ENCODE results near the gene COG5. TPM values are rescaled to one million over a fixed set of nuclear protein-coding genes. Genes with fewer than 3 reads are reported as not detected.

Gene COG5
- total and polyA plus RNA-seq, 4 donors: 4.1 to 27.1 (median 8.4) TPM

GRCh38 chr7:107207459-107207858 lies 356.3 kb downstream of the COG5 start (continued):
- no peak for TF ChIP-seq CTCF (IDR thresholded peaks at IDR 0.05; ENCODE audit: low read depth, low read length, missing input control)

GRCh38 chr7:107206706-107207105 lies 357.0 kb downstream of the COG5 start:
- Histone ChIP-seq H3K27me3 (ENCODE audit: control insufficient read depth in 4 of 4, insufficient read depth in 4 of 4, low read length in 3 of 4) (no peaks in the 10 kb centered on the region), H3K9ac (ENCODE audit: low read depth in 1 of 2, low read length in 2 of 2) (no peak overlapping the region), H3K4me3 (ENCODE audit: low read depth in 1 of 3, low read length in 3 of 3) (no peak overlapping the region), H3K4me1 (ENCODE audit: control insufficient read depth in 4 of 4, insufficient read depth in 4 of 4, low read length in 3 of 4) (no peaks in the 10 kb centered on the region), H3K36me3 (ENCODE audit: control insufficient read depth in 4 of 4, insufficient read depth in 3 of 4, low read depth in 1 of 4, low read length in 3 of 4) (peaks cover 6 to 45% (median 30%) of the 10 kb centered on the region in 4 donors), H3K9me3 (ENCODE audit: control insufficient read depth in 4 of 4, low read length in 3 of 4) (no peaks in the 10 kb centered on the region), H3K27ac (ENCODE audit: low read depth in 1 of 2, low read length in 2 of 2) (no peak overlapping the region)
- TF ChIP-seq CTCF (IDR thresholded peaks at IDR 0.05; ENCODE audit: low read depth, low read length, missing input control): no peak
- no peak for TF ChIP-seq NR2F2 (IDR thresholded peaks at IDR 0.05)
- TF ChIP-seq MAX (IDR thresholded peaks at IDR 0.05): no peak
- no peak for TF ChIP-seq ATF3 (IDR thresholded peaks at IDR 0.05)
- DNase-seq (ENCODE audit: low spot score): no peak
- WGBS: 85% methylated on average over 3 of the region's 3 CpGs

GRCh38 chr7:107206136-107206535 lies 357.6 kb downstream of the COG5 start:
- no peaks in the 10 kb centered on the region for H3K27me3 ChIP-seq (ENCODE audit: control insufficient read depth in 4 of 4, insufficient read depth in 4 of 4, low read length in 3 of 4)
- no peak overlapping the region for H3K4me3 ChIP-seq (ENCODE audit: low read depth in 1 of 3, low read length in 3 of 3)
- H3K9ac ChIP-seq (ENCODE audit: low read depth in 1 of 2, low read length in 2 of 2): no peak overlapping the region
- H3K27ac ChIP-seq (ENCODE audit: low read depth in 1 of 2, low read length in 2 of 2): no peak overlapping the region
- TF ChIP-seq SP1 (IDR thresholded peaks at IDR 0.05) (no peak), ZBTB33 (IDR thresholded peaks at IDR 0.05) (no peak), CTCF (IDR thresholded peaks at IDR 0.05; ENCODE audit: low read depth, low read length, missing input control) (no peak), FOXA1 (IDR thresholded peaks at IDR 0.05) (no peak), JUND (IDR thresholded peaks at IDR 0.05) (no peak), MAX (IDR thresholded peaks at IDR 0.05) (no peak), HNF4A (conservative IDR thresholded peaks at IDR 0.05) (no peak), TAF1 (conservative IDR thresholded peaks at IDR 0.05) (no peak), YY1 (IDR thresholded peaks at IDR 0.05) (no peak), RXRA (IDR thresholded peaks at IDR 0.05) (no peak), NR2F2 (IDR thresholded peaks at IDR 0.05) (no peak), REST (IDR thresholded peaks at IDR 0.05) (no peak), FOXA2 (IDR thresholded peaks at IDR 0.05) (no peak)
- no peaks in the 10 kb centered on the region for H3K4me1 ChIP-seq (ENCODE audit: control insufficient read depth in 4 of 4, insufficient read depth in 4 of 4, low read length in 3 of 4)
- no peaks in the 10 kb centered on the region for H3K9me3 ChIP-seq (ENCODE audit: control insufficient read depth in 4 of 4, low read length in 3 of 4)
- WGBS: 98% methylated on average over 6 of the region's 6 CpGs
- peaks cover 6 to 51% (median 35%) of the 10 kb centered on the region in 4 donors for H3K36me3 ChIP-seq (ENCODE audit: control insufficient read depth in 4 of 4, insufficient read depth in 3 of 4, low read depth in 1 of 4, low read length in 3 of 4)
- DNase-seq (ENCODE audit: low spot score): no peak
